A673 (cell line): ENCODE results near the gene CYSLTR2. TPM values are rescaled to one million over a fixed set of nuclear protein-coding genes. Genes with fewer than 3 reads are reported as not detected.

ENCODE experiments used
- BruUV-seq: library from RNA; stranded (reverse); fragments of 400-500 nt; replicated peaks from 2 replicates; lab custom pipeline; 2021; lab: Mats Ljungman, UMichigan
- CTCF ChIA-PET: fragments of 300-600 bp; sonication (Branson Sonifier 250); formaldehyde crosslinking; loops from one replicate; lab custom pipeline; 2022; ENCODE audit warnings: antibody characterized with exemption; lab: Charles Lee
- POLR2A ChIA-PET: fragments of 300-600 bp; sonication (Branson Sonifier 250); formaldehyde crosslinking; loops from one replicate; lab custom pipeline; 2022; ENCODE audit warnings: antibody characterized with exemption; ENCODE audit not compliant: low non-redundant PET; lab: Charles Lee
- DNase-seq: peaks from one replicate; pipeline ENCODE4 v3.0.0-alpha.2; 2015; ENCODE audit warnings: low spot score
- H3K27ac ChIP-seq: fragments of 200-600 bp; sonication (generic); 2 replicates; pipeline ENCODE4 v1.5.1; 2016; ENCODE audit warnings: mixed run types, low read depth, mild to moderate bottlenecking, mixed read lengths, antibody characterized with exemption, low read length; ENCODE audit not compliant: poor library complexity, severe bottlenecking
- H3K27me3 ChIP-seq: fragments of 200-600 bp; sonication (generic); replicated peaks from 2 replicates; pipeline ENCODE4 v1.6.1; 2017; ENCODE audit warnings: mixed run types, low read depth, mild to moderate bottlenecking, mixed read lengths, antibody characterized with exemption, low read length; ENCODE audit not compliant: insufficient read depth, poor library complexity
- H3K36me3 ChIP-seq: fragments of 200-600 bp; sonication (generic); 2 replicates; pipeline ENCODE4 v1.6.1; 2016; ENCODE audit warnings: mixed run types, mild to moderate bottlenecking, mixed read lengths, antibody characterized with exemption, low read length; ENCODE audit not compliant: insufficient read depth, poor library complexity, severe bottlenecking
- H3K4me1 ChIP-seq: fragments of 200-600 bp; sonication (generic); 2 replicates; pipeline ENCODE4 v1.6.1; 2017; ENCODE audit warnings: mixed run types, mild to moderate bottlenecking, mixed read lengths, antibody characterized with exemption, low read length; ENCODE audit not compliant: insufficient read depth, poor library complexity, severe bottlenecking
- H3K4me3 ChIP-seq: fragments of 200-600 bp; sonication (generic); 2 replicates; pipeline ENCODE4 v1.5.1; 2016; ENCODE audit warnings: low read depth, mixed run types, mild to moderate bottlenecking, mixed read lengths, low read length; ENCODE audit not compliant: poor library complexity, severe bottlenecking
- H3K9me3 ChIP-seq: fragments of 200-600 bp; sonication (generic); 2 replicates; pipeline ENCODE4 v1.6.1; 2016; ENCODE audit warnings: mixed run types, low read depth, mild to moderate bottlenecking, mixed read lengths, antibody characterized with exemption, low read length; ENCODE audit not compliant: poor library complexity, severe bottlenecking
- EZH2 ChIP-seq: fragments of 200-600 bp; sonication (generic); IDR thresholded peaks from 2 replicates; pipeline ENCODE4 v1.6.1; 2017; ENCODE audit warnings: borderline replicate concordance, low read depth, mild to moderate bottlenecking, mixed read lengths, antibody characterized with exemption, low read length; ENCODE audit not compliant: poor library complexity, severe bottlenecking
- intact Hi-C: fragments of 100-400 bp; cut with micrococcal nuclease; formaldehyde crosslinking; loops from one replicate; pipeline ENCODE4 v1.10.0; 2022; ENCODE audit not compliant: unreplicated experiment
- total RNA-seq: library from RNA; stranded (reverse); gene quantifications from 2 replicates; pipeline ENCODE4 v1.2.3, GENCODE V29; 2021
- TF ChIP-seq, protein P1 (sequence below): fragments of 300-800, 200-600 bp; sonication (generic); conservative IDR thresholded peaks from 2 replicates; pipeline ENCODE4 v1.5.1; 2017; ENCODE audit warnings: low read depth, mild to moderate bottlenecking, antibody characterized with exemption, low read length, moderate library complexity, mixed read lengths

Gene CYSLTR2
- total RNA-seq, 1 experiment from 2014 or later = not detected

DNA sequence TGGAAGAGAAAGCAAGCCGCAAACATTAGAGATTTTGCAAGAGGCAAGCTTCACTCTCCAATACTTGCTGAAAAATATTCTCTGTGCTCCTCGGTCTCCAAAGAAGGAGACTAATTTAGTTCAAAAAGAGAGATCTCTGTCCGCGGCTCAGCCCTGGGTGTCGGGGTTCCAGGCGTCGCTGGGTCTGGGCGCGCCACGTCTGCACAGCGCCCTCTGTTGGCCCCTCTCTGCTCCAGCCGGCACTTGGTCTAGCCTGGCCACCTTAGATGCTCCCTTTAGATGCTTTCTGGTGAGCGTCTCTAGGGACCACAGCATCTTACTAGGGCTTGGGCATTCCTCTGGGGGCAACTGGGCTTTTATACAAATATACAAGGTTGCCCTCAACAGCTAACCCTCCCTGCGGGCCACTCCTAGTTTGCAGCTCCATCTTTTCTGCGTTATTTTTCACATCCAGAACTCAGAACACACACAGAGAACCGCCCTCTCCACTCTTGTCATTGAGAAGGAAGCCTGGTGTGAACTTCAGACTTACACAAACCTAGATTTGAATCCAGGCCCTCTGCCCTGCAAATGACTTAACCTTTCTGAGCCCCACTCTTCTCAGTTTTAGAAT is 78.3 kb downstream of the CYSLTR2 start:
- Histone ChIP-seq H3K4me1 (peaks cover 10% of the 10 kb centered on the region), H3K27me3 (no peaks in the 10 kb centered on the region), H3K4me3 (no peak overlapping the region), H3K9me3 (no peaks in the 10 kb centered on the region), H3K36me3 (no peaks in the 10 kb centered on the region), H3K27ac (no peak overlapping the region)
- ChIA-PET POLR2A (no interaction called here), CTCF (no interaction called here)
- no TSS peak for BruUV-seq
- intact Hi-C loops = loop anchor here (10.0 kb wide), 1 partner anchor 137 kb away; no protein-coding TSS in a partner anchor
- peak; percentile 67 for DNase-seq
- TF ChIP-seq, protein P1, sequence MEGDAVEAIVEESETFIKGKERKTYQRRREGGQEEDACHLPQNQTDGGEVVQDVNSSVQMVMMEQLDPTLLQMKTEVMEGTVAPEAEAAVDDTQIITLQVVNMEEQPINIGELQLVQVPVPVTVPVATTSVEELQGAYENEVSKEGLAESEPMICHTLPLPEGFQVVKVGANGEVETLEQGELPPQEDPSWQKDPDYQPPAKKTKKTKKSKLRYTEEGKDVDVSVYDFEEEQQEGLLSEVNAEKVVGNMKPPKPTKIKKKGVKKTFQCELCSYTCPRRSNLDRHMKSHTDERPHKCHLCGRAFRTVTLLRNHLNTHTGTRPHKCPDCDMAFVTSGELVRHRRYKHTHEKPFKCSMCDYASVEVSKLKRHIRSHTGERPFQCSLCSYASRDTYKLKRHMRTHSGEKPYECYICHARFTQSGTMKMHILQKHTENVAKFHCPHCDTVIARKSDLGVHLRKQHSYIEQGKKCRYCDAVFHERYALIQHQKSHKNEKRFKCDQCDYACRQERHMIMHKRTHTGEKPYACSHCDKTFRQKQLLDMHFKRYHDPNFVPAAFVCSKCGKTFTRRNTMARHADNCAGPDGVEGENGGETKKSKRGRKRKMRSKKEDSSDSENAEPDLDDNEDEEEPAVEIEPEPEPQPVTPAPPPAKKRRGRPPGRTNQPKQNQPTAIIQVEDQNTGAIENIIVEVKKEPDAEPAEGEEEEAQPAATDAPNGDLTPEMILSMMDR = peak; percentile 95
- TF ChIP-seq EZH2 = no peak

DNA sequence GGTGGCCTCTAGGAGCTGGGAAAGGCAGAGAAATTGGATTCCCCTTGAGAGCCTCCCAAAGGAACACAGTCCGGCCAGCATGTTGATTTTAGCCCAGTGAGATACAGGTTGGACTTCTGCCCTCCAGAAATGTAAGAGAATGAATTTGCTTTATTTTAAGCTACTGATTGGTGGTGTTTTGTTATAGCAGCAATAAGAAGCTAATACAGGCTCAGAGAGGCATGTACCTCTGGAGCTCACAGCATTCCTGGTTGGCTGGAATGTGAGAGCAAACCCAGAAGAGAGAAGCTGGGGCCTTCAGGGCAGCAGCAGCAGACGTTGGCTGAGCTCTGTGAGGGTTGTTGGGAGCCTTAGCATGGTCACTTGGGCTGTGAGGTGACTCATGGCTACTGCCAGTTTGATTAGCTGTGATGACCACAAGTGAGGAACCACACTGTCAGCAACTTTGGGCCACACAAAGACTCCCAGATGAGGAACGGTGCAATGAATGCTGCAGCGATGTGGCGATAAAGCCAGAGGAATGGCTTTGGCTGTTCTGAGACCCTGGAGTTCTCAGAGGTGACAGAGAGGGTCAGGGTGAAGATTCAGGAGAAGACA is 80.1 kb downstream of the CYSLTR2 start:
- CTCF ChIA-PET = no interaction called here
- Histone ChIP-seq H3K4me3 (no peak overlapping the region), H3K4me1 (peaks cover 5% of the 10 kb centered on the region), H3K27ac (no peak overlapping the region), H3K27me3 (no peaks in the 10 kb centered on the region), H3K9me3 (no peaks in the 10 kb centered on the region), H3K36me3 (no peaks in the 10 kb centered on the region)
- POLR2A ChIA-PET = no interaction called here
- intact Hi-C loops = loop anchor here (10.0 kb wide), 1 partner anchor 139 kb away; no protein-coding TSS in a partner anchor
- DNase-seq = no peak
- TF ChIP-seq, protein P1 = no peak
- TF ChIP-seq EZH2 = no peak
- BruUV-seq = no TSS peak

DNA sequence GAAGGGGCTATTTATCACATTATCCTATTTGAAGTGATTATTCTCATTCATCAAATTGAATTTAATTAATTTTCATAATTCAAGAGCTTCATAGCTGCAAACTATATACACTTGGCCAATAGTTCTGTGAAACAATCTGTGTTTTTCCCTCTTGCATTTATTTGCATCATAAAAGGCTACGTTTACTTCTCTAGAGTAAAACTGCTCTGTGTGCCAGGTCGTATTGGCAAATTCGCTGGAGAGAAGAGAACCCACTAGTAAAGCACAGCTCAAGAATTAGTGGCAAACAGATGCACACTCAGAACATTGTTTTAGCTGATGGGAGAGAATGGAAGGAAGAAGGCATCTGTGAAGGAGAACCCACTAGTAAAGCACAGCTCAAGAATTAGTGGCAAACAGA is 81.8 kb downstream of the CYSLTR2 start:
- CTCF ChIA-PET = no interaction called here
- TF ChIP-seq, protein P1 = no peak
- TF ChIP-seq EZH2 = no peak
- Histone ChIP-seq H3K4me3 (no peak overlapping the region), H3K27me3 (no peaks in the 10 kb centered on the region), H3K36me3 (no peaks in the 10 kb centered on the region), H3K4me1 (peaks cover 5% of the 10 kb centered on the region), H3K9me3 (no peaks in the 10 kb centered on the region), H3K27ac (no peak overlapping the region)
- intact Hi-C loops = loop anchor here (10.0 kb wide), 1 partner anchor 141 kb away; no protein-coding TSS in a partner anchor
- BruUV-seq = no TSS peak
- POLR2A ChIA-PET = no interaction called here
- DNase-seq = no peak
